ENCODE measurements around the gene OR1K1. TPM values are rescaled to one million over a fixed set of nuclear protein-coding genes. Genes with fewer than 3 reads are reported as not detected.
A peak's percentile ranks its signal among the peaks of the same experiment; 100 is the strongest.

OR1K1 gene
- total and polyA plus RNA-seq, 2 of the 13 experiments (the other 11 are each of a cell fraction or from before 2014, with no cell fraction given), result not detected

GRCh38 chr9:122837266-122837850 lies 37.4 kb downstream of the OR1K1 start (continued):
- TF ChIP-seq ZNF687 (CRISPR knock-in tag; IDR thresholded peaks at IDR 0.05) (peak; percentile 41), CEBPB (IDR thresholded peaks at IDR 0.05; ENCODE audit: borderline replicate concordance, low read depth, low read length) (peak; percentile 77; the same call in 1 of the 2 replicates), THAP8 (CRISPR knock-in tag; IDR thresholded peaks at IDR 0.05; ENCODE audit: borderline replicate concordance) (no peak), NR2C2 (CRISPR knock-in tag; IDR thresholded peaks at IDR 0.05; ENCODE audit: borderline replicate concordance) (peak; percentile 42; the same call in 1 of the 2 replicates), ZNF180 (CRISPR knock-in tag; IDR thresholded peaks at IDR 0.05; ENCODE audit: borderline replicate concordance, low read depth) (no peak), TBX3 (IDR thresholded peaks at IDR 0.05; ENCODE audit: borderline replicate concordance) (no peak), FOSL2 (CRISPR knock-in tag; IDR thresholded peaks at IDR 0.05) (0 out of 2 replicates have a peak, but pooled peaks have one; percentile 29), ZNF460 (CRISPR knock-in tag; IDR thresholded peaks at IDR 0.05; ENCODE audit: borderline replicate concordance) (peak; percentile 98), ZNF674 (CRISPR knock-in tag; IDR thresholded peaks at IDR 0.05; ENCODE audit: low read depth) (no peak), ZNF644 (CRISPR knock-in tag; IDR thresholded peaks at IDR 0.05; ENCODE audit: low read depth) (peak; percentile 8; the same call in 1 of the 2 replicates), ZNF660 (CRISPR knock-in tag; IDR thresholded peaks at IDR 0.05; ENCODE audit: borderline replicate concordance, low read depth) (no peak), ZMYM2 (CRISPR knock-in tag; IDR thresholded peaks at IDR 0.05) (peak; percentile 52; the same call in 1 of the 2 replicates), ZBTB7A (CRISPR knock-in tag; IDR thresholded peaks at IDR 0.05) (0 out of 2 replicates have a peak, but pooled peaks have one; percentile 26), TAF15 (IDR thresholded peaks at IDR 0.05; ENCODE audit: low read depth, low read length, poor library complexity, severe bottlenecking) (no peak), REPIN1 (CRISPR knock-in tag; IDR thresholded peaks at IDR 0.05; ENCODE audit: borderline replicate concordance, low read depth) (no peak), FOXA3 (CRISPR knock-in tag; IDR thresholded peaks at IDR 0.05) (peak; percentile 24; the same call in 1 of the 2 replicates), KAT2B (IDR thresholded peaks at IDR 0.05; ENCODE audit: borderline replicate concordance, low read depth, low read length) (no peak), ZNF331 (CRISPR knock-in tag; IDR thresholded peaks at IDR 0.05) (0 out of 2 replicates have a peak, but pooled peaks have one; percentile 25), RXRB (CRISPR knock-in tag; IDR thresholded peaks at IDR 0.05; ENCODE audit: borderline replicate concordance) (0 out of 2 replicates have a peak, but pooled peaks have one; percentile 34)

All from HepG2 (cell line).